ENCODE measurements around the gene NR0B1.

- TF ChIP-seq CTCF (IDR thresholded peaks at IDR 0.05; ENCODE audit: poor library complexity) (no peak), EZH2phosphoT487 (IDR thresholded peaks at IDR 0.05; ENCODE audit: low read depth, severe bottlenecking, unreplicated experiment) (no peak)
These were observed 8.0 kb downstream of the NR0B1 start for GRCh38 chrX:30301208-30301607.

All from hepatocyte (in vitro differentiated cells).